ENCODE data around the gene ACTG1. TPM values are rescaled to one million over a fixed set of nuclear protein-coding genes. Genes with fewer than 3 reads are reported as not detected.

ACTG1 gene
- total and polyA plus RNA-seq, 2 of the 13 experiments (the other 11 are each of a cell fraction or from before 2014, with no cell fraction given): 973 to 1,138 TPM

DNA sequence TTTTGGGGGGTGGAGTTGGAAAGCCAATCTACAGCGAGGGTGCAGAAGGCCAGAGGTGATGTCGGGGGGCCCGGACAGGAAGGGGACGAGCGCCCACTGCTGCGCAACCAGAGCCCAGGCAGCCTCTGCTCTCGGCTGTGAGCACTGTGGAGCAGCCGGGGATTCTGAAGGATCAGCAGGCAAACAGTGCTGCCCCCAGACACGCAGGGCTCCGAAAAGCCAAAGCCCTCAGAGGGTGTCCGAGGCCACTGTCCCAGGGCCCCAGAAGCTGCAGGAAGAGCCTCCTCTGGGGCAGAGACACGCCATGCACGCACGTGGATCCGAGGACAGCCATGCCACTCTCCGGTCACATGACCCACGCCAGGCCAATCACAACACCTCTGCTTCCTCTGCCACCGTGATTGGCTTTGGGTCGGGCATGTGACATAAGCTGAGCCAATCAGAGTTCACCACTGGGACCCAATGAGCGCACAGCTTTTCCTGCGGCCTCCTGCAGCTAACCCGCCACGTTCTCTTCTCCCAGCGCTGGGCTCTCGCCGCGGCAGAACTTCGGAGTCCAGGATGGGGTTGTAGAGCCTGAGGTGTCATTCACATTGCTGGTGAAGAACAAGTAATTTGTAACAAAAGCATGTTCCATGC lies 40.7 kb downstream of the ACTG1 start (continued):
- TF ChIP-seq KLF13 (CRISPR knock-in tag; IDR thresholded peaks at IDR 0.05) (no peak), ZBTB20 (CRISPR knock-in tag; IDR thresholded peaks at IDR 0.05; ENCODE audit: borderline replicate concordance, low read depth) (no peak), ZNF891 (CRISPR knock-in tag; IDR thresholded peaks at IDR 0.05) (no peak), KDM2A (CRISPR knock-in tag; IDR thresholded peaks at IDR 0.05; ENCODE audit: borderline replicate concordance, low read depth) (peak; percentile 14; the same call in 1 of the 2 replicates), PTBP1 (IDR thresholded peaks at IDR 0.05; ENCODE audit: low read depth, low read length, poor library complexity, severe bottlenecking) (no peak), NFYC (CRISPR knock-in tag; IDR thresholded peaks at IDR 0.05) (peak; percentile 85), ZNF333 (CRISPR knock-in tag; IDR thresholded peaks at IDR 0.05; ENCODE audit: borderline replicate concordance) (0 out of 2 replicates have a peak, but pooled peaks have one; percentile 36), NFYB (CRISPR knock-in tag; IDR thresholded peaks at IDR 0.05) (peak; percentile 79), PAX8 (CRISPR knock-in tag; IDR thresholded peaks at IDR 0.05; ENCODE audit: borderline replicate concordance) (no peak)
- TF ChIP-seq, protein P1, sequence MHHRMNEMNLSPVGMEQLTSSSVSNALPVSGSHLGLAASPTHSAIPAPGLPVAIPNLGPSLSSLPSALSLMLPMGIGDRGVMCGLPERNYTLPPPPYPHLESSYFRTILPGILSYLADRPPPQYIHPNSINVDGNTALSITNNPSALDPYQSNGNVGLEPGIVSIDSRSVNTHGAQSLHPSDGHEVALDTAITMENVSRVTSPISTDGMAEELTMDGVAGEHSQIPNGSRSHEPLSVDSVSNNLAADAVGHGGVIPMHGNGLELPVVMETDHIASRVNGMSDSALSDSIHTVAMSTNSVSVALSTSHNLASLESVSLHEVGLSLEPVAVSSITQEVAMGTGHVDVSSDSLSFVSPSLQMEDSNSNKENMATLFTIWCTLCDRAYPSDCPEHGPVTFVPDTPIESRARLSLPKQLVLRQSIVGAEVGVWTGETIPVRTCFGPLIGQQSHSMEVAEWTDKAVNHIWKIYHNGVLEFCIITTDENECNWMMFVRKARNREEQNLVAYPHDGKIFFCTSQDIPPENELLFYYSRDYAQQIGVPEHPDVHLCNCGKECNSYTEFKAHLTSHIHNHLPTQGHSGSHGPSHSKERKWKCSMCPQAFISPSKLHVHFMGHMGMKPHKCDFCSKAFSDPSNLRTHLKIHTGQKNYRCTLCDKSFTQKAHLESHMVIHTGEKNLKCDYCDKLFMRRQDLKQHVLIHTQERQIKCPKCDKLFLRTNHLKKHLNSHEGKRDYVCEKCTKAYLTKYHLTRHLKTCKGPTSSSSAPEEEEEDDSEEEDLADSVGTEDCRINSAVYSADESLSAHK (CRISPR knock-in tag; IDR thresholded peaks at IDR 0.05; ENCODE audit: borderline replicate concordance): no peak
- TF ChIP-seq, protein P2, sequence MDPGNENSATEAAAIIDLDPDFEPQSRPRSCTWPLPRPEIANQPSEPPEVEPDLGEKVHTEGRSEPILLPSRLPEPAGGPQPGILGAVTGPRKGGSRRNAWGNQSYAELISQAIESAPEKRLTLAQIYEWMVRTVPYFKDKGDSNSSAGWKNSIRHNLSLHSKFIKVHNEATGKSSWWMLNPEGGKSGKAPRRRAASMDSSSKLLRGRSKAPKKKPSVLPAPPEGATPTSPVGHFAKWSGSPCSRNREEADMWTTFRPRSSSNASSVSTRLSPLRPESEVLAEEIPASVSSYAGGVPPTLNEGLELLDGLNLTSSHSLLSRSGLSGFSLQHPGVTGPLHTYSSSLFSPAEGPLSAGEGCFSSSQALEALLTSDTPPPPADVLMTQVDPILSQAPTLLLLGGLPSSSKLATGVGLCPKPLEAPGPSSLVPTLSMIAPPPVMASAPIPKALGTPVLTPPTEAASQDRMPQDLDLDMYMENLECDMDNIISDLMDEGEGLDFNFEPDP (CRISPR knock-in tag; conservative IDR thresholded peaks at IDR 0.05): 0 out of 2 replicates have a peak, but pooled peaks have one; percentile 42
- TF ChIP-seq, protein P3, sequence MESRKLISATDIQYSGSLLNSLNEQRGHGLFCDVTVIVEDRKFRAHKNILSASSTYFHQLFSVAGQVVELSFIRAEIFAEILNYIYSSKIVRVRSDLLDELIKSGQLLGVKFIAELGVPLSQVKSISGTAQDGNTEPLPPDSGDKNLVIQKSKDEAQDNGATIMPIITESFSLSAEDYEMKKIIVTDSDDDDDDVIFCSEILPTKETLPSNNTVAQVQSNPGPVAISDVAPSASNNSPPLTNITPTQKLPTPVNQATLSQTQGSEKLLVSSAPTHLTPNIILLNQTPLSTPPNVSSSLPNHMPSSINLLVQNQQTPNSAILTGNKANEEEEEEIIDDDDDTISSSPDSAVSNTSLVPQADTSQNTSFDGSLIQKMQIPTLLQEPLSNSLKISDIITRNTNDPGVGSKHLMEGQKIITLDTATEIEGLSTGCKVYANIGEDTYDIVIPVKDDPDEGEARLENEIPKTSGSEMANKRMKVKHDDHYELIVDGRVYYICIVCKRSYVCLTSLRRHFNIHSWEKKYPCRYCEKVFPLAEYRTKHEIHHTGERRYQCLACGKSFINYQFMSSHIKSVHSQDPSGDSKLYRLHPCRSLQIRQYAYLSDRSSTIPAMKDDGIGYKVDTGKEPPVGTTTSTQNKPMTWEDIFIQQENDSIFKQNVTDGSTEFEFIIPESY (CRISPR knock-in tag; IDR thresholded peaks at IDR 0.05): peak; percentile 91
- TF ChIP-seq, protein P4, sequence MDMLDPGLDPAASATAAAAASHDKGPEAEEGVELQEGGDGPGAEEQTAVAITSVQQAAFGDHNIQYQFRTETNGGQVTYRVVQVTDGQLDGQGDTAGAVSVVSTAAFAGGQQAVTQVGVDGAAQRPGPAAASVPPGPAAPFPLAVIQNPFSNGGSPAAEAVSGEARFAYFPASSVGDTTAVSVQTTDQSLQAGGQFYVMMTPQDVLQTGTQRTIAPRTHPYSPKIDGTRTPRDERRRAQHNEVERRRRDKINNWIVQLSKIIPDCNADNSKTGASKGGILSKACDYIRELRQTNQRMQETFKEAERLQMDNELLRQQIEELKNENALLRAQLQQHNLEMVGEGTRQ (IDR thresholded peaks at IDR 0.05; ENCODE audit: low read depth, low read length): peak; percentile 91
- TF ChIP-seq, protein P4 (CRISPR knock-in tag; IDR thresholded peaks at IDR 0.05; ENCODE audit: borderline replicate concordance): peak; percentile 85; the same call in 1 of the 2 replicates
- TF ChIP-seq, protein P5, sequence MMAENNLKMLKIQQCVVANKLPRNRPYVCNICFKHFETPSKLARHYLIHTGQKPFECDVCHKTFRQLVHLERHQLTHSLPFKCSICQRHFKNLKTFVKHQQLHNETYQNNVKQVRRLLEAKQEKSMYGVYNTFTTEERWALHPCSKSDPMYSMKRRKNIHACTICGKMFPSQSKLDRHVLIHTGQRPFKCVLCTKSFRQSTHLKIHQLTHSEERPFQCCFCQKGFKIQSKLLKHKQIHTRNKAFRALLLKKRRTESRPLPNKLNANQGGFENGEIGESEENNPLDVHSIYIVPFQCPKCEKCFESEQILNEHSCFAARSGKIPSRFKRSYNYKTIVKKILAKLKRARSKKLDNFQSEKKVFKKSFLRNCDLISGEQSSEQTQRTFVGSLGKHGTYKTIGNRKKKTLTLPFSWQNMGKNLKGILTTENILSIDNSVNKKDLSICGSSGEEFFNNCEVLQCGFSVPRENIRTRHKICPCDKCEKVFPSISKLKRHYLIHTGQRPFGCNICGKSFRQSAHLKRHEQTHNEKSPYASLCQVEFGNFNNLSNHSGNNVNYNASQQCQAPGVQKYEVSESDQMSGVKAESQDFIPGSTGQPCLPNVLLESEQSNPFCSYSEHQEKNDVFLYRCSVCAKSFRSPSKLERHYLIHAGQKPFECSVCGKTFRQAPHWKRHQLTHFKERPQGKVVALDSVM (CRISPR knock-in tag; IDR thresholded peaks at IDR 0.05): no peak
